C4-2B (cell line): ENCODE results near the gene ITPRIP.

Source experiments
- ZFX ChIP-seq: fragments of 450-650 bp; IDR thresholded peaks from 2 replicates; pipeline ENCODE4 v1.6.1; 2017
- TF ChIP-seq, protein P1 (sequence below): fragments of 450-650 bp; conservative IDR thresholded peaks from 2 replicates; pipeline ENCODE4 v1.5.1; 2017; ENCODE audit warnings: mild to moderate bottlenecking

DNA sequence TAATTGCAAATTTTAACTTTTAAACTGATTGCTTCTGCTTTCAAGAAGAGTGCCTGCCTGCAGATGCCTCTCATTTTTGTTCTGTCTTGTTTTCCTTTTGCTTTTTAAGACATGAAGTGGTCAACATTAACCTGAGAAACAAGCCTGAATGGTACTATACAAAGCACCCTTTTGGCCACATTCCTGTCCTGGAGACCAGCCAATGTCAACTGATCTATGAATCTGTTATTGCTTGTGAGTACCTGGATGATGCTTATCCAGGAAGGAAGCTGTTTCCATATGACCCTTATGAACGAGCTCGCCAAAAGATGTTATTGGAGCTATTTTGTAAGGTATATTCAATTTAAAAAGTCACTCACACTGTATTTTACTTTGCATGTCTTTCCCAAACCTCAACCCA, 60.5 kb downstream of the ITPRIP start:
- TF ChIP-seq ZFX: no peak
- TF ChIP-seq, protein P1, sequence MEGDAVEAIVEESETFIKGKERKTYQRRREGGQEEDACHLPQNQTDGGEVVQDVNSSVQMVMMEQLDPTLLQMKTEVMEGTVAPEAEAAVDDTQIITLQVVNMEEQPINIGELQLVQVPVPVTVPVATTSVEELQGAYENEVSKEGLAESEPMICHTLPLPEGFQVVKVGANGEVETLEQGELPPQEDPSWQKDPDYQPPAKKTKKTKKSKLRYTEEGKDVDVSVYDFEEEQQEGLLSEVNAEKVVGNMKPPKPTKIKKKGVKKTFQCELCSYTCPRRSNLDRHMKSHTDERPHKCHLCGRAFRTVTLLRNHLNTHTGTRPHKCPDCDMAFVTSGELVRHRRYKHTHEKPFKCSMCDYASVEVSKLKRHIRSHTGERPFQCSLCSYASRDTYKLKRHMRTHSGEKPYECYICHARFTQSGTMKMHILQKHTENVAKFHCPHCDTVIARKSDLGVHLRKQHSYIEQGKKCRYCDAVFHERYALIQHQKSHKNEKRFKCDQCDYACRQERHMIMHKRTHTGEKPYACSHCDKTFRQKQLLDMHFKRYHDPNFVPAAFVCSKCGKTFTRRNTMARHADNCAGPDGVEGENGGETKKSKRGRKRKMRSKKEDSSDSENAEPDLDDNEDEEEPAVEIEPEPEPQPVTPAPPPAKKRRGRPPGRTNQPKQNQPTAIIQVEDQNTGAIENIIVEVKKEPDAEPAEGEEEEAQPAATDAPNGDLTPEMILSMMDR: no peak
